Measurements from ENCODE around the gene PEX19.
A peak's percentile ranks its signal among the peaks of the same experiment; 100 is the strongest.
"Not testable (repeated sequence)": the region's sequence is repeated elsewhere in the genome, so short reads cannot be mapped to it uniquely, and the experiment has no call there.

The PEX19 gene

GRCh38 chr1:160284782-160285344 is at the start of gene PEX19:
Gene PEX19, minus strand, starts transcription at chr1:160285133. Its CDS starts 9 bp downstream, at chr1:160285124.
- peak; percentile 90 for DNase-seq

GRCh38 chr1:160332516-160332915 is 47.6 kb upstream of the PEX19 start:
- DNase-seq: no peak

GRCh38 chr1:160330119-160330518 is 45.2 kb upstream of the PEX19 start:
- no peak for DNase-seq

- DNase-seq: no peak
Observed at GRCh38 chr1:160328184-160328583, 43.3 kb upstream of the PEX19 start.

GRCh38 chr1:160326418-160326817 is 41.5 kb upstream of the PEX19 start:
- no peak for DNase-seq

GRCh38 chr1:160325252-160325651 is 40.3 kb upstream of the PEX19 start:
- no peak for DNase-seq

GRCh38 chr1:160322831-160323230 is 37.9 kb upstream of the PEX19 start:
- no peak for DNase-seq

- DNase-seq: no peak
Observed at GRCh38 chr1:160315359-160315758, 30.4 kb upstream of the PEX19 start.

- no peak for DNase-seq
Observed at GRCh38 chr1:160309571-160309970, 24.6 kb upstream of the PEX19 start.

- no peak for DNase-seq
Observed at GRCh38 chr1:160309185-160309557, 24.2 kb upstream of the PEX19 start.

GRCh38 chr1:160308451-160309184 is 23.7 kb upstream of the PEX19 start:
- DNase-seq: no peak

GRCh38 chr1:160307118-160307791 is 22.3 kb upstream of the PEX19 start:
- no peak for DNase-seq

GRCh38 chr1:160300173-160300572 is 15.2 kb upstream of the PEX19 start:
- no peak for DNase-seq

GRCh38 chr1:160296036-160296435 is 11.1 kb upstream of the PEX19 start:
- DNase-seq: no peak

GRCh38 chr1:160293020-160293968 is 8.4 kb upstream of the PEX19 start:
- no peak for DNase-seq

GRCh38 chr1:160291248-160292220 is 6.6 kb upstream of the PEX19 start:
- DNase-seq: peak; percentile 51

- DNase-seq: not testable (repeated sequence)
Observed at GRCh38 chr1:160287769-160288168, 2.8 kb upstream of the PEX19 start.

GRCh38 chr1:160285506-160285905 is 573 bp upstream of the PEX19 start:
- no peak for DNase-seq

GRCh38 chr1:160284220-160284781 is 632 bp downstream of the PEX19 start:
- peak; percentile 32 for DNase-seq

- DNase-seq: no peak
Observed at GRCh38 chr1:160282807-160283206, 2.1 kb downstream of the PEX19 start.

GRCh38 chr1:160277987-160278386 is 6.9 kb downstream of the PEX19 start:
- DNase-seq: no peak
